Suppressor macrophage treated with lipopolysaccharide for 4 hours (primary cell): ENCODE results near the gene USP24.

Source experiments
- DNase-seq: peaks from one replicate; pipeline ENCODE4 v3.0.0-alpha.2; 2020

Gene USP24

DNA sequence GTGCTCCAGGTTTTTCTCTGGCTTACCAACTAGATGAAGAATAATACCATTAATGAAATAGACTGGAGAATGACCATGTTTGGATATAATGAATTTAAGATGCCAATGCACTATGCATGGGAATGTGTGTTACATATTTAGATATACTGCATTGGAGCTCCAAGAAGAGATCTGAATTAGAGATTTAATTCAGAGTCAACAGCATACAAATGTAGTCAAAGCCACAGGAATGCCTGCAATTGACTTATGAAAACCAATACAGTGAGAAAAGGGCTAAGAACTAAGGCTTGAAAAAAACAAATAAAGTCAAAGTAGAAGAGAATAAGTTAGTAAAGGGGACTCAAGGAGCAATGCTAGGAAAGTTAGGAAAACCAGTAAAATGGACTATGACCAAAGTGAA is 59.1 kb downstream of the USP24 start:
- DNase-seq = no peak

DNA sequence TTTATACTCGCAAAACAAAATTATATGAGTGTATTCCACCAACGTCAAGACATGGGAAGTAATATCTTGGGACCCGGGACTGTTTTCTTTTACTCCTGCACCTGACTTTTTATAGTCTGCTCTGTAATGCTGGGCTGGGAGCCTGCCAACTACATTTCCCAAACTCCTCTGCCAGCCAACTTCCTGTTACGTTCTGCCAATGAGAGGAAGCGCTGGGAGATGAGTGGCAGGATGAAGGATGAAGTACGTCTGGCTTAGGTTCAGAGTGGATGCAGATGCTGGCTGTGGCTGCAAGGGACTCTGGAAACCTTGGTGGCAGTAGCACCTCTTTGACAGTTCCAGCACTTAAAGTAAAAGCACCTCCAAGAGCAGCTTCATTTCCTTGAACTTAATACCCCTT is 59.6 kb downstream of the USP24 start:
- DNase-seq = peak; percentile 31

DNA sequence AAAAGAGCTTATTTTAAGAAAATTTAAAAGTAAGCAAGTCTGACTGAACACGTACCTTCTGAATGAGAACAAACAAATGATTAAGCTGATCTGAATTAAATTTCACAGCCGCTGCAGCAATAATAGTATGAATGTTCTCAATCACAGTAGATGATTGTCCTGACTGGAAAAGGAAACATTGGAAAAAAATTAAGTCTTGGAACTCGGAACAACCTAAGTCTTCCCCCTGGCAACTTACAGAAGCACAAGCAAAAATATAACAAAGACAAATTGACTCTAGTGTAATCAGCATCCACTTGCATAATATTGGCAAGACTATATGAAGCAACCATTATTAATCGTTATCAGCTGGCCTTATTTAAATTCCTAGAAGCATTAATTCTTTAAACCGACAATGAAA is 60.5 kb downstream of the USP24 start:
- DNase-seq = no peak

DNA sequence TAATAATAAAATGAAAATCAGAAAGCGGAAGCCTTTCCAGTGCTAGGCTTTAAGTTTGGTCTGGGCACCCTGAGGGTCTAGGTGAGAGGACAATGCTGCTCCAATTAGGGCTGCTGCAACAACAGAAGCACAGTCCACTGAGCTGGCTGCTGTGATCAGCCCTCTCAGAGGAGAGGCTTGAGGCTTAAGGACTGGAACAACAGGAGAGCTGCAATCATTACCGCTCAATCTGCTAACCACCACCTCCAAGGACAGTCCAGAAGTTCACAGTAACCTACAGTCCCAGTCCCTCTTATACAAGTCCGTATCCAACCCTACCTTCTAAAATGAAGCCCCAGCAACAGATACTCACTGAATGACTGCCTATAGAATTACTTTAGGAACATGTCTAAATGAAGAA is 62.1 kb downstream of the USP24 start:
- no peak for DNase-seq

DNA sequence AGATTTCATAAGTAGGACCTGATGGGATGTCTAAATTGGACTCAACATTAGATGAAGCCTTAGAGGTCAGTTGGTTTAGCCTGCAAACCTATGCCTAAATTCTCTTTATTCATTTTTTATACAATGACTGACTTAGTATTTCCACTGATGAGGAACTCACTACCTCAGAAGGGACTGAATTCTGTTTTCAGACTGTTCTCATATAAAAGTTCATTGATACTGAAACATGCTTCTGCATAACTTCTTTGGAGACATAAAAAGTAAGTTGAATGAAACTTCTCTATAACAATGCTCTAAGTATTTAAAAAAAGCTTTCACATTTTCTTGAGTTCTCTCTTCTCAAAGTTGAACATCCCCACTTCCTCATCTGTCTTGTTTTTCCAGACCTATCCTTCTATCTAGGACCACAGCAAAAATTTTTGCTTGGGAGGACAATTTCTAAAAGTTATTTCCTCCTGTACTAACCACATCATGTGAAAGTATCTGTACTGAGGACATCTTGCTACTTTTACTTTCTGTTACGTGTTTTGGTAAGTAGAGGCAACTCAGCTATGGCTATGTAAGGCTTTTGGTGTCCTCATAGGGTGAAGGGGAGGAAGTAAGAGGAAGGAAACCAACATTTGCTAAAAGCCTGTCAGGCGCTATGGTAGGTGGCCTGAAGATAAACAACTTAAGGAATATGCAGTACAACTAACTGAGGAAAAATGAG is 64.1 kb downstream of the USP24 start:
- DNase-seq = peak; percentile 68

DNA sequence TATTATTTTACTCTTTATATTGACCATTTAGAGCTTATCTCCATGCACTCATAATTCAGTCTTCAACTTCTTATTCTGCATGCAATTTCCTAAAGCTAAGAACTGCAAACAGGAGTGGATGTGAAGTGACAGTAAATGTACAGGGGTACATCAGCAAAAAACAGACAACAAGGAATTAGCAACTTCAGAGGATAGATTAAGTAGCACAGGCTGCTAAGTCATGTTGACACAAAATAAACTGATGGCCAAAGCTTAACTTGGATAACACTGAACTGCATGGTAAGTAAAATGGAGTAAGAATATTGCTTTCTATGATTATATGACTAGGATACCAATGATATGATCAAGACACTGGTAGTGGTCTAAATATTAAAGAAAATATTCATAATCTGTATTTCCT is 66.5 kb downstream of the USP24 start:
- DNase-seq = no peak

DNA sequence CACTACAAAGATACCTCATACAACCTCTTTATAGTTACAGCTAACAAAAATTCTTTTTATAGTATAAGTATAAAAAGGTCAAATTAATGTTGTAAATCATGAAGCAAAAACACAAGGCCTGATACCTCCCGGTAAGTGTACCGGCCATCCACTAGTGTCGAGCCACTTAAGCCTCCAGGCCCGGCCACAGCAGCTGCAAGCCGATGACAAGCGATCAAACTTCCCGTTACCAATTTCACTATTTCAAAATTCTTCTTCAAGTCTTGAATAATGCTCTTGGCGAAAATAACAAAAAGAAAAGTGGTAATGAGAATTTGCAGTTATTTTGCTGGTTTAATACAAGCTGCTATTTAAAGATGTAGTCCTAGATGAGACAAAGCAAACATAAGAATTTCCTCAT is 67.6 kb downstream of the USP24 start:
- DNase-seq = peak; percentile 74

DNA sequence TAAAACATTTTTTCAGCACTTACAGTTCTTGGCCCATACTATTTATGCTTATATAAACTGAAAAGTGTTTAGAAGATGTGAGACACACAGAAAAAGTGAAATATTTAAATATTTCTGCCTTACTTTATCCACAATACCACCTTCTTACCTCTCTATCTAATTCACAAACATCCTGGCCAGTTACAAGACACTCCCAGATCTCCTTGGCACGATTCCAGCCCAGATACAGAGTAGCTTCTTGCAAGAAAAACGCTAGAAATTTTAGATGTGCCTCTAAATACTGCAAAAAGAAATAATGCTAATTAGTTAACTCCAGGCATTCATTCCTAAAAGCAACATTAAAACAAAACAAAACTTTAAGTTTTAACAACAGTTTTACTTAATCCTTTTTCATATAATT is 68.4 kb downstream of the USP24 start:
- no peak for DNase-seq

DNA sequence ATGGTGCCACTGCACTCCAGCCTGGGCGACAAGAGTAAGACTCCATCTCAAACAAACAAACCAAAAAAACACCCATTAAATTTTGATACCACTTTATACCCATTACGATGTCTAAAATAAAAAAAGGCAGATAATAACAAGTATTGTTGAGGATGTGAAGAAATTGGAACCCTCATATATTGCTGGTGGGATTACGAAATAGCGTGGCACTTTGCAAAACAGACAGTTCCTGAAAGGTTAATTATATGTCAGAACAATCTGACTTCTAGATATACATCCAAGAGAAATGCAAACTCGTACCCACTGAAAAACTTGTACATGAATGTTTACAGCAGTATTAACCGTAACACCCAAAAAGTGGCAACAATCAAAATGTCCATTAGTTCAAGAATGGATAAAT is 70.3 kb downstream of the USP24 start:
- DNase-seq = no peak

DNA sequence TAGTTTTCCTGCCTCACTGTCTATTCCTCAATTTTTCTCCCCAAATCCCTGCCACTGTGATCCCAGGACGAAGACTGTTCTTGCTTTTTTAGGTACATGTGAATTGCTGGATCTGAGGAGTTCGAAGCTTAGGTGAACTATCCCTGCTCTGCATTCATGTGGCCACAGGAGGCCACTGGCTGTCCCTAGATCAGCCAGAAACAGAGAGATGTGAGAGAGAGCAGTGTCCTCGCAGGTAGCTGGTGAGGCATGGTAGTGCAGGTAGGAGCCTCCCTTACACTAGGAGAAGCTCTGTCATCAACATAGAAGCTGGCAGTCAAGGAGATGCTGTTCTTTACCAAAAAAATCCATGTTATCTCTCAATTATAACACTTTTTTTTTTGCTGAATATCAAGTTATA is 71.5 kb downstream of the USP24 start:
- DNase-seq = no peak

DNA sequence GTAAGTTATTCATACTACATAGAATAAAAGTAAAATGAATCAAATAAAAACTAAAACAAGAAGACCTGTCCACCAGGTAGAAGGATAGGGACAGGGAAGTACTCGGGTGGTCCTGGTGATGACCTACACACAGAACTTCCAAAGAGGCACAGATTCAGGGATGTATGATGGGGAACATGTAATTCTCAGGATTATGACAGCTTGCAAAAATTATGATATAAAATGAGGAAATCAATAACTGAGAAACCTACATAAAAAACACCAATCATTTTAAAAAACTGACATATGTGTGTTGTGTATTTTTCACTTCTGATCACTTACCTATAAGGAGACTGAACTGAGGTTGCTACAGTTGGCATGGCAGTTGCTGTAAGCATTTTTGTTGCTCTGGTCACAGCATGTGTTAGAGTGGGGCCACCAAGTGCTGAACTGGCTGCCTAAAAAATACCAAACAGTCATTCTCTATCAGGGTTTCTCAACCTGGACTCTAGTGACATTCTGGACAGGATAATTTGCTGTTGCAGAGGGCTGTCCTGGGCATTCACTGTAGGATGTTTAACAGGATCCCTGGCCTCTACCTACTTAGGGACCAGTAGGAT is 73.8 kb downstream of the USP24 start:
- DNase-seq = no peak

DNA sequence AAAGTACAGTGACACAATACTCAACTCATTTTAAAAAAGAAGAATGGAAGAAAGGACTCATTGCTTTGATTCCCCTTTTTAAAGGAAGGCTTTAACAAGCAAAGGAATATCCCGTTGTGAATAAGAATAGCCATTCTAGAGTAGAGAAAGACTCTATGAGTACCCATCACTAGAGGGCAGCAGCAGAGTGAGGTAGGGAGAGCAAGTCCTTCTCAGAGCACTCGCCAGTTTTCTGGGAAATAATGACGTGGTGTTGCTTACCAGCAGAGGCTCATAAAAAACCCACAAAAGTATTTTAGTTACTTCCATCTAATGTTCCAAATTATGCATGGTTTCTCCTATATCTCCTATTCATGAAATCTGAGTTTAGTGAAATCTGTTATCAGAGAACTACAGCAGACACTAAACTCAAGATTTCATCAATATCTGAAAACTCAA is 74.6 kb downstream of the USP24 start:
- peak; percentile 90 for DNase-seq

DNA sequence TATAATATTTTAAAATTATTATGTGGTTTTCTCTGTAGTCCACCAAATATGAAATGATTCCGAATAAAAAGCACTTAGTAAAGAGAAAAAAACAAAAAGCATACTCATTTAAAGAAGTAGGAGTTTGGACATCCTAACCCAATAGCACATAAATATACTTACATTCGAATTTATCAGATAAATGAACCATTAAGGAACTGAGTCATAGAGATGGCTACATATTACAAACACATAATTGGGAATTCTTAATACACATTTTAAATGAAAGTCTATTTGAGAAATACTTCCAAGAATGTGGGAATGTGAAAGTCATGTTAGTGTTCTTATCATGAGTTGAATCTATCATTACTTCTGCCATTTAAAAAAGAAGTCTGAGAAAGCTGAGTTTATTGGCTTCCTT is 75.0 kb downstream of the USP24 start:
- no peak for DNase-seq

DNA sequence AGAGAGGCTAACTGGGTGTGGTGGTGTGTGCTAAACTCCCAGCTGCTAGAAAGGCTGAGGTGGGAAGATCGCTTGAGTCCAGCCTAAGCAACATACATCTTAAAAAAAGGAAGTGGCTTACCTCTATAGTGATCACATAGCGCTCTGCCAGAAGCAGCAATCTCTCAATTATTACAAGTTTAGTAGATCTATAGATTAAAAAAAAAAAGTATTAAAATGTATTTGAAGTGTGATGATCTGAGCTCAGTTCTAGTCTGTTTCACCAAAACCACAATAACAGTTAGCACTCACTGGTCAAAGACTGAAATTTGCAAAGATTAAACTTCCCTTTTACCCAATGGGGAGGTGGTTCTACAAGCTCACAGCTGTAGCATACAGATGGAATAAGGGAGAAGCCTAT is 76.3 kb downstream of the USP24 start:
- no peak for DNase-seq

DNA sequence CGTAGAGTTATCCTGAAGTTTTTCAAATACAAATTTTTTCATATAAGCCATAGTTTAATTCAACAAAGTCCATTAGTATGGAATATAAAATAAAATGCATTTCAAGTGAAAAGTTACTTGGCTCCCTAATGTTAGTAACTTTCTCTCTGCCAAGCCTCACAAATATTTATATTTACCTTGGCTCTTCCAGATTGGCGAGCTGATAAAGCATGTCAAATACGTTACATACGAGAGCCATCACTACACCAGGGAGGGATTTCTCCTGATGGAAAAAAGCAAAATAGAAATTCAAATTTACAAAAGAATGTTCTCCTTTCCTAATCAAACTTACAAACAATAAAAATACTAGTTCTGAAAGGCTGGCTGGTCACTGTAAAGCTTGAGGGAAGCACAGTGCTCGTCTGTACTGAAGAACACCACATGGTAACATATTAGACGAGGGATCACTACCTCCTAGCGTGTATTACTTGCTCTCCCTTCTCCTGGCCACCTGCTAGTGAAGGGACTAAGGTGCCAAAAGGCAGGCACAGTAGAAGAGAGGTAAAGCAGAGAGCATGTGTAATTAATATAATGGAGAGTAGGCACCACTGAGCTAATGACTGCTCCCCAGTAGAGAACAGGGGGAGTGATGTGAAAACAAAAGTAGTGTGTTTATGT is 80.9 kb downstream of the USP24 start:
- DNase-seq = no peak

DNA sequence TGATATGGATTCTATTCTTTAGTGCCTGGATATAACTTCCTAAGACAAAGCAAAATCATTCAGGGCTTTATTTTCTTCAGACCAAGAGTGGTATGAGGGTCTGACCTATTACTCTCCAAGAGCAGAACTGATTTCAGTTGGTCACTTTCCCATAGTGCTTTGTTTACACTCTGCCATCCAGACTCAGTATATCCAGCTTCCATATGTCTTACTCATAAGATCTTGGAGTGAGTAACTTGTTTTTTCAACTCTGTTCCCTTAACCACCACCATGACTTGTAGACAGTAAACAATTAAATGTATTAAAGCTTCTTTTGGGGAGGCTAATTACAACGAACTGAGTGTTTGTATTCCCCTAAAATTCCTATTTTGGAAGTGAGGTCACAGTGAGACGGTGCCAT is 83.4 kb downstream of the USP24 start:
- no peak for DNase-seq

DNA sequence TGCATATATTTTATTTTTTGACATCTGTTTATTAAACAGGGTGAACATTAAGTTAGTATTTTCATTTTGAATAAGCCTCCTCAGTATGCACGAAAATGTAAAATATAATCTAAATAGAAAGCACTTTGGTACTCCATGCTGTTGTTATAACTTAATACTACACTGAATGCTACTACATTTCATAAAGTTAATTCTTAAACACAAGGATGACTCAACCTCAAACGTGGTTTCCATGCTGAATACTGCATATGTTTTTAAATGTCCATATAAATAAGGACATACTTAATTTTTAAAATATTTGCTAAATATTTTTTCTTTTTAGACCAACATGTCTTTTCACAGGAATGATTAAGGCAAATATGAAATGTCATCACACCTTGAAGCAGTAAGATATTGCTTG is 83.9 kb downstream of the USP24 start:
- no peak for DNase-seq

DNA sequence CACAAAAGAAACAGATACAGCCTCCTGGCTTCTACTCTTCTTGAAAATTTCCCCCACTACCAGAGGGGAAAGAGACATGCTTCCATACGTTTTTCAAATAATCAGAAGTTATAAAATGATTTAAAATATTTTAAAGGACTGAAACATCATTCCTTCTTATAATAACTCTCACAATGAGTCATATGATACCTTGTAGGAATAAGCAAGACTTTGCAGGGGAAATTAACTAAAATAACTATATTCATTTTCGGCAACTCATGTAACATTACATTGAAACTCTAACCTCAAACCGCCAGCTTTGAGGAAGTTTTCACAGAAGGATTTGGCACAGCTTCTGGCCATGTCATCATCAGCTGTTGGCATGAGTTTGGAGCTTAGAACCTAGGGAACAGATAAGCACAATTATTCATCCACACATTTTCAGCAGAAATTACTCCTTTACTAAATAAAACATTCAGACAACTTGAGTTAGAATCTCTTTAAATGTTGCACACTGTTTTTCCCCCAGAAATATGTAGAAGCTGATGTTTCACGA is 85.9 kb downstream of the USP24 start:
- DNase-seq = peak; percentile 79

DNA sequence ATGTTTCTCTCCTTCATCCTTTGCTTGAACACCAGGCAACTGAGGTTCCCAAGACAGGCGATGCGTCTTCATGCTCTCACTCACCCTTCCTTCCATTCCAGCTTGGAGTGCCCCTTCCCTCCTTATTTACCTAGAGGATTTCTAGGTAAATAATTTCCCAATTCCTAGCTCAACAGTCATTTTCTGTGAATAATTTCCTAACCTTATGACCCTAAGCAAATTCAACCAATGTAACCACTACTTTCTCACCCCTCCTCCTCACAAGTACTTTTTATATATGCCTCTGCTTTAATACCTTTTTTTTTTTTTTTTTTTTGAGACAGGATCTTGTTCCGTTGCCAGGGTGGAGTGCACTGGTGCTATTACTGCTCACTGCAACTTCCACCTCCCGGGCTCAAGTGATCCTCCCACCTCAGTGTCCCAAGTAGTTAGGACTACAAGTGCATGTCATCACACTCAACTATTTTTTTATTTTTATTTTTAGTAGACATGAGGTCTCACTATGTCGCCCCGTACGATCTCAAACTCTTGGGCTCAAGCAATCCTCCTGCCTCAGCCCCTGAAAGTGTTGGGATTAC is 86.7 kb downstream of the USP24 start:
- no peak for DNase-seq

DNA sequence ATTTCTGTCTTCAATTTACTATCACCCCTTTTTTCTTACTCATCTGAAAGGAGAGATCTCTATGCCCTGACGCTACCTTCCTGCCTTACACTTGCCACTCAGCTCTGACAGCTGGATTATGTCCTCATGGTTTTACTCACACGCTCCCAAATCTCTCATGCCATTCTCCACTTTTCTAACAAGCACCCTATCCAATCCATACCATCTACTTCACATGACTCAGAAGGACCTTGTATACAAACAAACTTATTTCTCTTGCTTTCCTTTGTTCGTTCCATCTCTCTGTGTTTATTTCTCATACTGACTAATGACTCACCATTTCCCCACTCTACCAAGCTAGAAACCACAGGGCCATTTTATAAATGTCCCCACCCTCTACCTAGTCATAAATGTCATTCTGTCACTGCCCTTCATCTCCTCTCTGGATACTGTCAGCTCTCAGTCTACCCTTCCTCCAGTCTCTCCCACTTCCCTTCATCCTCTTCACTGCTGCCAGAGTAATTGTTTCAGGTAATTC is 87.3 kb downstream of the USP24 start:
- peak; percentile 52 for DNase-seq

DNA sequence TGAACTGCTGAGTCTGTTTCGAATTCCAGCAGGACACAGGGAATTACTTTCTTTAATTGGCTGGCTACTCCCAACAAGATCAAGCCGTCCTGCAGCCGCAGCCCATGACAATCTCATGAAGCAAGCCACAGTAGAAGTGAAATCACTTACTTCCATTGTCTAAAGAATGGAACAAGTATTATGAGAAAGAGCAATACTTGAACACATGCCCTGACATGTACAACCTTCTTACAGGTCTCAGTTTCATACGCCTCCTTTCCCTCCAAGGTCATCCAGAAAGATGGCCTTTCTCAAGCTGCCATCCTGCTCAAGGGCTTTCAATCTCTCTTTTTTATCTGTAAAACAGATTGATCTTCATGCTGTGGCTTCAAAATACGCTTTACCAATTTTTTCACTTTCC is 90.7 kb downstream of the USP24 start:
- no peak for DNase-seq

DNA sequence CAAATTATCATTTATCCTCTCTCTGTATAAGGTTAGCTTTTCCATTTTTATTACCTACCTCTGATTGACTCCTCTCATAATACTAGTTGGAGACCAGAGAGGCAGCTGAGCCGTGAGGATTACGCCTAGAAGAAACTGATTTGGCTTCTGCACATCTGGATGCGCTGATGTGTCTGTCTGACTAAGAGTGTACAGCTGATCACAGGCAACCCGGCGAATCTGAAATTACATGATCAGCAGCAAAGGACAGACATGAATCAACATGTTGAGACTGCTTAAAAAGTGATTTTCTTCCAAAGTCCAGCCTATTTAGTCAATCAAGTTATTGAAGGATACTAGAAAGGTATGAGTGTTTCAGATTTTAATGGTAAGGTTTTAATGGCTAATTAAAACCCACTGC is 94.6 kb downstream of the USP24 start:
- DNase-seq = no peak

DNA sequence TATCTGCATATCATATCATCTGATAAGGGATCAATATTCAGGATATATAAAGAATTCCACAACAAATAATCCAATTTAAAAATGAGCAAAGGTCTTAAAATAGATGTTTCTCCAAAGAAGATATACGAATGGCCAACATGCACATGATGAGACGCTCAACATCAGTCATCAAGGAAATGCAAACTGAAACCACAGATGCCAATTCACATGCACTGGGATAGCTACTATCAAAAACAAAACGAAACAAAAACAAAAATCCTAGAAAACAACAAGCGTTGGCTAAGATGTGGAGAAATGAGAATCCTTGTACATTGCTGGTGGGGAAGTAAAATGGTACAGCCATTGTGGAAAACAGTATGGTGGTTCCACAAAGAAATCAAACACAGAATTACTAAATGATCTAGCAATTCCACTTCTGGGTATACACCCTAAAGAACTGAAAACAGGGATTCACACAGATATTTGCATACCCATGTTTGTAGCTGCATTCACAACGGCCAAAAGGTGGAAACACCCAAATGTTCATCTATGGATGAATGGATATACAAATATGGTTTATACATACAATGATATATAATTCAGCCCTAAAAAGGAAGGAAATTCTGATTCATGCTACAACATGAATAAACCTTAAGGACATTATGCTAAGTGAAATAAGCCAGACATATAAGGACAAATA is 96.4 kb downstream of the USP24 start:
- DNase-seq = peak; percentile 76
